Measurements from ENCODE around the gene EIF4G1. TPM values are rescaled to one million over a fixed set of nuclear protein-coding genes. Genes with fewer than 3 reads are reported as not detected.

EIF4G1 gene
- total RNA-seq, 1 experiment from 2014 or later = 496 TPM

DNA sequence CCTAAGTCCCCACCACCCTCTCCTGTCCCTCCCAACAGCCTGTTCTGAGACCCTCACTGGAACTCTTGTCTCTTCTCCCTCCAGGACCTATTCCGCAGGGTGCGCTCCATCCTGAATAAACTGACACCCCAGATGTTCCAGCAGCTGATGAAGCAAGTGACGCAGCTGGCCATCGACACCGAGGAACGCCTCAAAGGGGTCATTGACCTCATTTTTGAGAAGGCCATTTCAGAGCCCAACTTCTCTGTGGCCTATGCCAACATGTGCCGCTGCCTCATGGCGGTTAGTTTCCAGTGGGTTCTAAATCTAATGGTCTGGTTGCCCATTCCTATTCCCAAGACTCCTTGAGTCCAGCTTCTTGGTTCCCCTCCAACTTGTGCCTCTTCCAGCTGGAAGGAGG, 9.3 kb downstream of the EIF4G1 start:
- peaks cover 16 to 22% of the 10 kb centered on the region in 2 experiments for H3K4me1 ChIP-seq (ENCODE audit: control insufficient read depth in 1 of 2, insufficient read depth in 2 of 2, low read length in 2 of 2)
- DNase-seq (ENCODE audit: low read depth, low spot score) = no peak
- H3K9me2 ChIP-seq (ENCODE audit: insufficient read depth) = no peaks in the 10 kb centered on the region
- H3K36me3 ChIP-seq (ENCODE audit: control insufficient read depth in 1 of 2, insufficient read depth in 2 of 2, low read length in 2 of 2) = peaks cover 77 to 85% of the 10 kb centered on the region in 2 experiments
- CTCF ChIA-PET = no interaction called here
- no peak overlapping the region for H3K4me3 ChIP-seq (replicated peaks in 1 of 2; ENCODE audit: low read depth in 1 of 2, low read length in 2 of 2)
- no peaks in the 10 kb centered on the region for H3K9me3 ChIP-seq (ENCODE audit: control insufficient read depth in 1 of 2, insufficient read depth in 1 of 2, low read depth in 1 of 2, low read length in 2 of 2)
- H3K9ac ChIP-seq (ENCODE audit: low read length) = no peak overlapping the region
- no TSS peak for BruUV-seq (replicated peaks)
- H2AFZ ChIP-seq (ENCODE audit: low read depth, low read length, poor library complexity, severe bottlenecking) = no peak overlapping the region
- POLR2A ChIA-PET = no interaction called here
- no peak overlapping the region for H3K4me2 ChIP-seq (ENCODE audit: low read length)
- no peak for ATAC-seq
- no peak for TF ChIP-seq REST (IDR thresholded peaks at IDR 0.05; ENCODE audit: low read depth)
- peaks cover 24% of the 10 kb centered on the region; the same call in 1 of the 2 replicates for H4K20me1 ChIP-seq (ENCODE audit: insufficient read depth)
- intact Hi-C loops (cut with micrococcal nuclease) = no loop called here
- RAD21 ChIA-PET (ENCODE audit: low non-redundant PET in 1 of 2, low total read pairs in 2 of 2, uncharacterized antibody in 2 of 2, unreplicated experiment in 2 of 2) = no interaction called here
- peaks cover 99% of the 10 kb centered on the region for H3K79me2 ChIP-seq (ENCODE audit: insufficient read depth, low read length)
- no peak overlapping the region for H3K27ac ChIP-seq (ENCODE audit: low read depth, low read length)
- H3K27me3 ChIP-seq (ENCODE audit: insufficient read depth, low read length) = no peaks in the 10 kb centered on the region

- no peak overlapping the region for H2AFZ ChIP-seq (ENCODE audit: low read depth, low read length, poor library complexity, severe bottlenecking)
- no peaks in the 10 kb centered on the region for H3K9me2 ChIP-seq (ENCODE audit: insufficient read depth)
- ChIA-PET CTCF (no interaction called here), POLR2A (no interaction called here), RAD21 (ENCODE audit: low non-redundant PET in 1 of 2, low total read pairs in 2 of 2, uncharacterized antibody in 2 of 2, unreplicated experiment in 2 of 2) (interaction anchor here in 1 of 2 experiments (0.6 kb wide), 1 partner anchor 430 kb away, joined by 4 read pairs; no protein-coding TSS in a partner anchor)
- peaks cover 89 to 99% of the 10 kb centered on the region in 2 experiments for H3K36me3 ChIP-seq (ENCODE audit: control insufficient read depth in 1 of 2, insufficient read depth in 2 of 2, low read length in 2 of 2)
- peaks cover 99% of the 10 kb centered on the region for H3K79me2 ChIP-seq (ENCODE audit: insufficient read depth, low read length)
- no peaks in the 10 kb centered on the region for H3K9me3 ChIP-seq (ENCODE audit: control insufficient read depth in 1 of 2, insufficient read depth in 1 of 2, low read depth in 1 of 2, low read length in 2 of 2)
- H3K9ac ChIP-seq (ENCODE audit: low read length) = no peak overlapping the region
- DNase-seq (ENCODE audit: low read depth, low spot score) = no peak
- no peak for ATAC-seq
- BruUV-seq (replicated peaks) = no TSS peak
- peaks cover 21% of the 10 kb centered on the region; the same call in 1 of the 2 replicates for H4K20me1 ChIP-seq (ENCODE audit: insufficient read depth)
- no peak overlapping the region for H3K4me2 ChIP-seq (ENCODE audit: low read length)
- no peak overlapping the region for H3K27ac ChIP-seq (ENCODE audit: low read depth, low read length)
- peaks cover 4 to 11% of the 10 kb centered on the region in 2 experiments for H3K4me1 ChIP-seq (ENCODE audit: control insufficient read depth in 1 of 2, insufficient read depth in 2 of 2, low read length in 2 of 2)
- no peak overlapping the region for H3K4me3 ChIP-seq (replicated peaks in 1 of 2; ENCODE audit: low read depth in 1 of 2, low read length in 2 of 2)
- intact Hi-C loops (cut with micrococcal nuclease) = no loop called here
- no peaks in the 10 kb centered on the region for H3K27me3 ChIP-seq (ENCODE audit: insufficient read depth, low read length)
- TF ChIP-seq EGR1 (IDR thresholded peaks at IDR 0.05; ENCODE audit: low read depth) (no peak), YY1 (IDR thresholded peaks at IDR 0.05; ENCODE audit: extremely low read depth, insufficient replicate concordance, low read depth, low read length) (no peak), POLR2A (IDR thresholded peaks at IDR 0.05; ENCODE audit: borderline replicate concordance, extremely low read depth, insufficient read depth, insufficient read length) (no peak), SRF (IDR thresholded peaks at IDR 0.05; ENCODE audit: low read depth) (no peak), ELF1 (IDR thresholded peaks at IDR 0.05; ENCODE audit: borderline replicate concordance, low read depth) (no peak), CBX3 (IDR thresholded peaks at IDR 0.05; ENCODE audit: low read depth) (no peak), EZH2phosphoT487 (IDR thresholded peaks at IDR 0.05; ENCODE audit: borderline replicate concordance) (no peak), ZBTB33 (IDR thresholded peaks at IDR 0.05; ENCODE audit: extremely low read depth, insufficient replicate concordance, low read length) (no peak), SP1 (IDR thresholded peaks at IDR 0.05; ENCODE audit: low read depth) (no peak), REST (IDR thresholded peaks at IDR 0.05; ENCODE audit: low read depth) (no peak), EZH2 (IDR thresholded peaks at IDR 0.05) (no peak)
Observed at GRCh38 chr3:184325269-184325668, 10.9 kb downstream of the EIF4G1 start.

Measured in HCT116 (cell line).